Measurements from ENCODE around the gene ROCK2. TPM values are rescaled to one million over a fixed set of nuclear protein-coding genes. Genes with fewer than 3 reads are reported as not detected.

ROCK2 gene
- total and polyA plus RNA-seq, 4 donors = 5.3 to 31.0 (median 12.2) TPM

GRCh38 chr2:11312770-11313471, 31.5 kb downstream of the ROCK2 start:
- Histone ChIP-seq H3K4me1 (ENCODE audit: control insufficient read depth in 4 of 4, insufficient read depth in 4 of 4, low read length in 3 of 4) (peaks cover 4 to 33% (median 7%) of the 10 kb centered on the region in 4 donors), H3K9ac (ENCODE audit: low read depth in 1 of 2, low read length in 2 of 2) (no peak overlapping the region)

GRCh38 chr2:11311543-11311942, 32.9 kb downstream of the ROCK2 start:
- WGBS = 82% methylated on average over 7 of the region's 7 CpGs
- Histone ChIP-seq H3K4me3 (ENCODE audit: low read depth in 1 of 3, low read length in 3 of 3) (no peak overlapping the region), H3K36me3 (ENCODE audit: control insufficient read depth in 4 of 4, insufficient read depth in 3 of 4, low read depth in 1 of 4, low read length in 3 of 4) (no peaks in the 10 kb centered on the region), H3K27ac (ENCODE audit: low read depth in 1 of 2, low read length in 2 of 2) (no peak overlapping the region), H3K9ac (ENCODE audit: low read depth in 1 of 2, low read length in 2 of 2) (no peak overlapping the region), H3K27me3 (ENCODE audit: control insufficient read depth in 4 of 4, insufficient read depth in 4 of 4, low read length in 3 of 4) (no peaks in the 10 kb centered on the region), H3K9me3 (ENCODE audit: control insufficient read depth in 4 of 4, low read length in 3 of 4) (no peaks in the 10 kb centered on the region), H3K4me1 (ENCODE audit: control insufficient read depth in 4 of 4, insufficient read depth in 4 of 4, low read length in 3 of 4) (peaks cover 8 to 29% (median 8%) of the 10 kb centered on the region in 4 donors)
- no peak for TF ChIP-seq ATF3 (IDR thresholded peaks at IDR 0.05)
- TF ChIP-seq YY1 (IDR thresholded peaks at IDR 0.05) = no peak
- no peak for TF ChIP-seq TAF1 (conservative IDR thresholded peaks at IDR 0.05)
- no peak for TF ChIP-seq FOXA2 (IDR thresholded peaks at IDR 0.05)
- no peak for TF ChIP-seq FOXA1 (IDR thresholded peaks at IDR 0.05)
- TF ChIP-seq GABPA (IDR thresholded peaks at IDR 0.05 in 1 of 2, conservative IDR thresholded peaks at IDR 0.05 in 1 of 2) = no peak
- TF ChIP-seq ZBTB33 (IDR thresholded peaks at IDR 0.05) = no peak
- no peak for TF ChIP-seq REST (IDR thresholded peaks at IDR 0.05)
- no peak for TF ChIP-seq HNF4G (IDR thresholded peaks at IDR 0.05)
- no peak for DNase-seq (ENCODE audit: low spot score)

More at GRCh38 chr2:11312770-11313471, 31.5 kb downstream of the ROCK2 start:
- DNase-seq (ENCODE audit: low spot score) = no peak
- Histone ChIP-seq H3K4me3 (ENCODE audit: low read depth in 1 of 3, low read length in 3 of 3) (no peak overlapping the region), H3K27ac (ENCODE audit: low read depth in 1 of 2, low read length in 2 of 2) (no peak overlapping the region), H3K36me3 (ENCODE audit: control insufficient read depth in 4 of 4, insufficient read depth in 3 of 4, low read depth in 1 of 4, low read length in 3 of 4) (no peaks in the 10 kb centered on the region), H3K27me3 (ENCODE audit: control insufficient read depth in 4 of 4, insufficient read depth in 4 of 4, low read length in 3 of 4) (no peaks in the 10 kb centered on the region), H3K9me3 (ENCODE audit: control insufficient read depth in 4 of 4, low read length in 3 of 4) (no peaks in the 10 kb centered on the region)
- TF ChIP-seq YY1 (IDR thresholded peaks at IDR 0.05) (peak; percentile 67), REST (IDR thresholded peaks at IDR 0.05) (no peak), HNF4G (IDR thresholded peaks at IDR 0.05) (no peak)
- whole genome bisulfite sequencing = 77% methylated on average over 6 of the region's 6 CpGs
